HAP-1 (cell line): ENCODE results near the gene SIGLEC12.

Source experiments
- DNase-seq, 2 experiments: peaks; one replicate each; pipeline ENCODE4 v3.0.0-alpha.2; 2016 to 2020; ENCODE audit warnings: low spot score in 2 of 2
- H3K27me3 ChIP-seq: fragments of 250-450 bp; sonication (Bioruptor Pico); 2 replicates; pipeline ENCODE4 v1.5.1; 2020; ENCODE audit warnings: low read depth, mild to moderate bottlenecking, moderate library complexity
- H3K36me3 ChIP-seq: fragments of 250-450 bp; sonication (Bioruptor Pico); replicated peaks from 2 replicates; pipeline ENCODE4 v1.5.1; 2020; ENCODE audit warnings: mild to moderate bottlenecking
- H3K4me1 ChIP-seq: fragments of 250-450 bp; sonication (Bioruptor Pico); 2 replicates; pipeline ENCODE4 v1.5.1; 2020; ENCODE audit warnings: mild to moderate bottlenecking
- H3K4me3 ChIP-seq: fragments of 250-450 bp; sonication (Bioruptor Pico); 2 replicates; pipeline ENCODE4 v1.5.1; 2020; ENCODE audit warnings: mild to moderate bottlenecking, moderate library complexity
- H3K9me3 ChIP-seq: fragments of 250-450 bp; sonication (Bioruptor Pico); 2 replicates; pipeline ENCODE4 v1.5.1; 2020; ENCODE audit warnings: mild to moderate bottlenecking, moderate library complexity
- in situ Hi-C: fragments of 300-500 bp; cut with MboI; formaldehyde crosslinking; loops from 3 replicates; pipeline ENCODE4 v1.14.3; 2020; ENCODE audit warnings: low sequenced_read_pairs, inconsistent platforms, mixed read lengths

SIGLEC12 gene

DNA sequence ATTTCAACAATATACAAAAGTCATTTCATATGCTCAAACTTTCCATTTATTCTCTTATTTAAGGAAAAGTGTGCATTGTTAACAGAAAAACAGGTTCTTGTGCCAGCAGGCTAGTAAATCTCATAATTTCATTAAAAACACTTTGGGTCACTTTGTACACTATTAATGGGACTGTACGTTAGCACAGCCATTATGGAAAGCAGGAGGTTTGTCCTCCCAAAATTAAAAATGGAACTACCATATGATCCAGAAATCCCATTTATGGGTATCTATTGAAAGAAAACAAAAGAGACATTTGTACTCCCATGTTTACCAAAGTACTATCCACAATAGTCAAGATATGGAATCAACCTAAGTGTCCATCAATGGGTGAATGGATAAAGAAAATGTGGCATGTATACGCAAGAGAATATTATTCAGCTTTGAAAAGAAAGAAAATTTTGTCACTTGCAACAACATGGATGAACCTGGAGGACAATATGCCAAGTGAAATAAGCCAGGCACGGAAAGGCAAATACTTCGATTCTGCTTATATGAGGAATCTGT lies 38.3 kb upstream of the SIGLEC12 start:
- Histone ChIP-seq H3K36me3 (no peaks in the 10 kb centered on the region), H3K4me3 (no peak overlapping the region), H3K4me1 (no peaks in the 10 kb centered on the region), H3K9me3 (no peaks in the 10 kb centered on the region), H3K27me3 (no peaks in the 10 kb centered on the region)
- no peak for DNase-seq
- in situ Hi-C loops, result no loop called here

DNA sequence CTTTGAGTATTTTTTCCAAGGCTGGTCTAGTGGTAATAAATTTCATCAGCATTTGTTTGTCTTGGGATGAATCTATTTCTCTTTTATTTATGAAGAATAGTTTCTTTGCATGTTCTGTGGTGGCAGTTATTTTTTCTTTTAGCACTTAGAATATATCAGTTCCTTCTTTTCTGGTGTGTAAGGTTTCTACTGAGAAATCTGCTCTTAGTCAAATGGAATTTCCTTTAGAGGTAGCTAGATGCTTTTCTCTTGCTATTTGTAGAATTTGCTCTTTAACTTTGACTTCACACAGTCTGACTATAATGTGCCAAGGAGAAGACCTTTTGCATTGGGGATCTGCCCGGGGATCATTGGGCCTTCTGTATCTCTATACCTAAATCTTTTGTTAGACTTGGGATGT lies 33.9 kb upstream of the SIGLEC12 start:
- DNase-seq, result no peak
- H3K9me3 ChIP-seq, result no peaks in the 10 kb centered on the region
- no peaks in the 10 kb centered on the region for H3K4me1 ChIP-seq
- no peaks in the 10 kb centered on the region for H3K36me3 ChIP-seq
- in situ Hi-C loops, result no loop called here
- no peak overlapping the region for H3K4me3 ChIP-seq
- peaks cover 15% of the 10 kb centered on the region for H3K27me3 ChIP-seq

GRCh38 chr19:51531349-51532315 lies 30.0 kb upstream of the SIGLEC12 start, which contains the start of gene SIGLEC6:
TSS of gene SIGLEC6 (minus strand) at chr19:51531670. CDS start at chr19:51531648, 22 bp downstream.
- H3K9me3 ChIP-seq, result no peaks in the 10 kb centered on the region
- no peaks in the 10 kb centered on the region for H3K36me3 ChIP-seq
- no peak for DNase-seq
- in situ Hi-C loops, result no loop called here
- no peak within 1 kb of the TSS for H3K4me3 ChIP-seq
- H3K27me3 ChIP-seq, result peaks cover 15% of the 10 kb centered on the region
- H3K4me1 ChIP-seq, result no peaks in the 10 kb centered on the region

DNA sequence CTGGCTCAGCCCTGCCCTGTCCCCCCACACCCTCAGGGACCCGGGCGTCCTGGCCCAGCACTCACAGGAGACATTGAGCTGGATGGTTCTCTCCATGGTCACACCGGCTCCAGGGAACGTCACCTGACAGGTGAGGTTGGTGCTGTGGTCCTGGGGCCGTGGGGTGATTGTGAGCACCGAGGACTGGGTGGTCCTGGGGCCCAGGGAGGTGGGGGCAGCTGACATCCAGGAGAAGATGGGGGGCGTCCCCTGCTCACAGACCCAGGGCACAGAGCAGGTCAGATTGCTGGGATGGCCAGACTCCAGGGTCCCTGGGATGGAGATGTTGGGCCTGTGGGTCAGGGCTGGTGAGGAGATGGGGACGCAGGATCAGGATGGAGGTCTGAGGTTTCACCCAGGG lies 29.0 kb upstream of the SIGLEC12 start:
- no peak for DNase-seq
- in situ Hi-C loops, result no loop called here
- Histone ChIP-seq H3K4me3 (no peak overlapping the region), H3K4me1 (no peaks in the 10 kb centered on the region), H3K36me3 (no peaks in the 10 kb centered on the region), H3K9me3 (no peaks in the 10 kb centered on the region), H3K27me3 (peaks cover 15% of the 10 kb centered on the region)

- Histone ChIP-seq H3K4me1 (no peaks in the 10 kb centered on the region), H3K4me3 (no peak overlapping the region), H3K27me3 (peaks cover 12% of the 10 kb centered on the region), H3K9me3 (no peaks in the 10 kb centered on the region), H3K36me3 (no peaks in the 10 kb centered on the region)
- in situ Hi-C loops, result no loop called here
- no peak for DNase-seq
Measured at GRCh38 chr19:51529301-51529700, 27.7 kb upstream of the SIGLEC12 start.

DNA sequence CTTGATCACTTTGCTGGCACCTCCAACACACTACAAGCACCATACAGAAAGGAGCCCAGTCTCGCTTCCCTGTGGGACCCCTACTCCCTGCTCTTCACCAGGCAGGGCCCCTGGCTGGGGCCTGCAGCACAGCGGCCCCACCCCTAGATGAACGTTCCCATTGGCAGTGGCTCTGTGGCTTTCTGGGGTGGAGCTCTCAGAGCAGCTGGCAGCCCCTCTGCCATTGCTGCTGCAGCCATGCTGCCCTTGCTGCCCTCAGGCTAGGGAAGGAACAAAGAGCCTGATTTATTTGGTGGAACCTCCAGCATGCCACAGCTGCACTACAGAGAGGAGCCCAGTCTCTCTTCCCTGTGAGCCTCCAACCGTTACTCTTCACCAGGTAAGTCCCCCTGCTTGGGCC lies 24.1 kb upstream of the SIGLEC12 start:
- Histone ChIP-seq H3K36me3 (no peaks in the 10 kb centered on the region), H3K4me1 (no peaks in the 10 kb centered on the region), H3K9me3 (no peaks in the 10 kb centered on the region), H3K27me3 (no peaks in the 10 kb centered on the region; the same call in 1 of the 2 replicates), H3K4me3 (no peak overlapping the region)
- DNase-seq, result no peak
- in situ Hi-C loops, result no loop called here

GRCh38 chr19:51524666-51525264 lies 23.2 kb upstream of the SIGLEC12 start:
- Histone ChIP-seq H3K4me3 (no peak overlapping the region), H3K27me3 (no peaks in the 10 kb centered on the region), H3K9me3 (no peaks in the 10 kb centered on the region), H3K4me1 (no peaks in the 10 kb centered on the region), H3K36me3 (no peaks in the 10 kb centered on the region)
- no peak for DNase-seq
- in situ Hi-C loops, result no loop called here

DNA sequence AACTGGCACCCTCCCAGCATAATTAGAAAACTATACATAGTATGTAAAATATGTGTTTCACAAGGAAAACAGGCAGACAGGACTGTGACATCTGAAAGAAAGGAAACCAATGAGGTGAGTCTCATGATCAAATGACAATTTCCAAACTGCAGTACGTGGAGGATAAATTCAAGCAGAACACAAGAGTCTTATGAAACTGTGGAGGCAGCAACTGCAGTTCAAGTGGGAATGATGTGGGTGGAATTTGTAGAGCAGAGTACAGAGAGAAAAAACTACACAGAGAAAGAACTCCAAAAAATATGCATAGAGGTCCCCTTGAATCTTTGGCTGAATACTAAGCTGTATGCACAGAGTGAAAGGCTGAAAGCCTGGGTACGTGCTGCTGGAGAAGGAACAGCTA lies 20.2 kb upstream of the SIGLEC12 start:
- H3K9me3 ChIP-seq, result no peaks in the 10 kb centered on the region
- DNase-seq, result no peak
- no peaks in the 10 kb centered on the region for H3K4me1 ChIP-seq
- in situ Hi-C loops, result no loop called here
- no peaks in the 10 kb centered on the region for H3K27me3 ChIP-seq
- no peaks in the 10 kb centered on the region for H3K36me3 ChIP-seq
- H3K4me3 ChIP-seq, result no peak overlapping the region

DNA sequence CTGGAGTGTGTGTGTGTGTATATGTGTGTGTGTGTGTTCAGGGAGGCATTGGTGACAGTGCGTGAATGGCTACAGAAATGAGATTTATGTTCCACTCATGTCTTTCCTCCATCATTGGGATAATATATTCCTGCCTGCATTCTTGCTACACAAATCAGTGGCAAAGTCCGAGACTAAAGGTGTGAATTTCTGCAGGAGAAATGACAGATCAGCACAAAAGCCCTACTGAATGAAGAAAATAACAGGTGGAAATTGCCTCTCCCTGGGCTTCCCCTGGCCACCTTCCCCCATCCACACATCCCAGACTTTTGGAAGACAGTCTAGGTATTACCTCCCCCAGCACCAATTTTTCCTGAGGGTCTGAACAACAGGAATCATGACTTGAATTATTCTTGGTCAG lies 19.8 kb upstream of the SIGLEC12 start:
- Histone ChIP-seq H3K27me3 (no peaks in the 10 kb centered on the region), H3K4me1 (no peaks in the 10 kb centered on the region), H3K4me3 (no peak overlapping the region), H3K9me3 (no peaks in the 10 kb centered on the region), H3K36me3 (no peaks in the 10 kb centered on the region)
- no peak for DNase-seq
- in situ Hi-C loops, result no loop called here

- Histone ChIP-seq H3K27me3 (no peaks in the 10 kb centered on the region), H3K4me1 (no peaks in the 10 kb centered on the region), H3K4me3 (no peak overlapping the region), H3K36me3 (no peaks in the 10 kb centered on the region), H3K9me3 (no peaks in the 10 kb centered on the region)
- no peak for DNase-seq
- in situ Hi-C loops, result no loop called here
Measured at GRCh38 chr19:51520728-51521127, 19.1 kb upstream of the SIGLEC12 start.

DNA sequence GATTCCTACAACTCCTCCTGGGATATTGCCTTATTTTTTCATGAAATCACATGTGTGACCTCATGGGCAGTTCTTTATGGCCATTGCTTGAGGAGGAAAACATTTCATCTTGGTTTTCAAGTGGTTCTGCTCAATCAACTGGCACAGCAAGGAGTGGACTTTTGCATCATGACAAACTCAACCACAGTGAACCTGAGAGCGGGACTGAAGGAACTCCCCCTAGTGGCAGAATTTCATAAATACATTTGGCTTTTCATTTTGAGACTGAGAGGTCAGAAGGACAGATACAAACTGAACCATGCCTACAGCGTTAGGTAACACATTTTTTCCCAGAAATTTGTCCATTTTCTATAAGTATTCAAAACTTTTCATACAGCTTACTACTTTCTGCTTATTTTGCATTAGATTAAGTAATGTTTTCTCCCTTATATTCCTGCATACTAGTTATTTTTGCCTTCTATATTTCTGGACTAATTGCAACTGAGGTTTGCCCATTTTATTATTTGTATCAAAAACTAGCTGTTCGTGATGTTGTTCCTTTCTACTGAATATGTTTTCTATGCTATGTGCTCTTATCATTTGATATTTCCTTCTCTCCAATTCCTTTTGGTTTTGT lies 13.4 kb upstream of the SIGLEC12 start:
- no peaks in the 10 kb centered on the region for H3K4me1 ChIP-seq
- peak; percentile 13 to 22 for DNase-seq
- in situ Hi-C loops, result no loop called here
- no peak overlapping the region for H3K4me3 ChIP-seq
- H3K9me3 ChIP-seq, result no peaks in the 10 kb centered on the region
- H3K36me3 ChIP-seq, result no peaks in the 10 kb centered on the region
- H3K27me3 ChIP-seq, result no peaks in the 10 kb centered on the region

GRCh38 chr19:51513968-51514367 lies 12.4 kb upstream of the SIGLEC12 start:
- Histone ChIP-seq H3K9me3 (no peaks in the 10 kb centered on the region), H3K4me1 (no peaks in the 10 kb centered on the region), H3K36me3 (no peaks in the 10 kb centered on the region), H3K27me3 (no peaks in the 10 kb centered on the region), H3K4me3 (no peak overlapping the region)
- in situ Hi-C loops, result no loop called here
- DNase-seq, result no peak

- DNase-seq, result peak in 1 of 2 experiments; percentile 46
- Histone ChIP-seq H3K4me1 (no peaks in the 10 kb centered on the region), H3K4me3 (no peak overlapping the region), H3K9me3 (no peaks in the 10 kb centered on the region), H3K36me3 (no peaks in the 10 kb centered on the region), H3K27me3 (no peaks in the 10 kb centered on the region)
- in situ Hi-C loops, result no loop called here
Measured at GRCh38 chr19:51511353-51511752, 9.8 kb upstream of the SIGLEC12 start.
